HepG2 (cell line): Measurements from ENCODE around the gene GALNT9.

Experiments
- ATAD3A ChIP-seq: sonication (generic); formaldehyde crosslinking; IDR thresholded peaks from 2 replicates; pipeline ENCODE4 v1.4.0; 2020; ENCODE audit warnings: missing genetic modification reagents
- BRD4 ChIP-seq: sonication (generic); formaldehyde crosslinking; IDR thresholded peaks from 2 replicates; pipeline ENCODE4 v1.4.0; 2020; ENCODE audit warnings: missing genetic modification reagents
- CREM ChIP-seq, 2 experiments: sonication (generic) in 1 of 2; formaldehyde crosslinking in 1 of 2; IDR thresholded peaks; 2 replicates each; pipeline versions ENCODE4 v1.4.0 to v1.6.1; 2016 to 2020; ENCODE audit warnings: antibody characterized with exemption in 1 of 2, mild to moderate bottlenecking in 1 of 2, missing genetic modification reagents in 1 of 2
- CTCF ChIP-seq: sonication (generic); formaldehyde crosslinking; IDR thresholded peaks from 2 replicates; pipeline ENCODE4 v1.5.0; 2020; ENCODE audit warnings: mild to moderate bottlenecking, missing genetic modification reagents, moderate library complexity
- HNF4A ChIP-seq: sonication (generic); formaldehyde crosslinking; IDR thresholded peaks from 2 replicates; pipeline ENCODE4 v1.4.0; 2020; ENCODE audit warnings: missing genetic modification reagents
- HOXA9 ChIP-seq: sonication (generic); formaldehyde crosslinking; IDR thresholded peaks from 2 replicates; pipeline ENCODE4 v1.8.1; 2022; ENCODE audit warnings: missing genetic modification reagents, mild to moderate bottlenecking, moderate library complexity, borderline replicate concordance
- IKZF1 ChIP-seq: fragments of 450-650 bp; IDR thresholded peaks from 2 replicates; pipeline ENCODE4 v1.7.1; 2016
- NFYB ChIP-seq: sonication (generic); formaldehyde crosslinking; IDR thresholded peaks from 2 replicates; pipeline ENCODE4 v1.4.0; 2020; ENCODE audit warnings: missing genetic modification reagents
- TAF1 ChIP-seq: sonication (generic); formaldehyde crosslinking; IDR thresholded peaks from 2 replicates; pipeline ENCODE4 v1.4.0; 2020; ENCODE audit warnings: missing genetic modification reagents

- TF ChIP-seq IKZF1 = no peak
- TF ChIP-seq NFYB (CRISPR knock-in tag) = no peak
- no peak for TF ChIP-seq CREM (IDR thresholded peaks at IDR 0.05)
- TF ChIP-seq CREM (CRISPR knock-in tag; IDR thresholded peaks at IDR 0.05) = no peak
- TF ChIP-seq HOXA9 (CRISPR knock-in tag) = no peak
- TF ChIP-seq TAF1 (CRISPR knock-in tag) = no peak
- no peak for TF ChIP-seq CTCF (CRISPR knock-in tag)
- TF ChIP-seq ATAD3A (CRISPR knock-in tag) = no peak
- no peak for TF ChIP-seq BRD4 (CRISPR knock-in tag)
- no peak for TF ChIP-seq HNF4A (CRISPR knock-in tag)
Measured at GRCh38 chr12:132211816-132212215, 117.6 kb downstream of the GALNT9 start.
